Bronchial epithelial cell (primary cell): Measurements from ENCODE around the gene CDH12. TPM values are rescaled to one million over a fixed set of nuclear protein-coding genes. Genes with fewer than 3 reads are reported as not detected.
"Not testable (repeated sequence)": the region's sequence is repeated elsewhere in the genome, so short reads cannot be mapped to it uniquely, and the experiment has no call there.

ENCODE experiments used
- DNase-seq: peaks from one replicate; pipeline ENCODE4 v3.0.0-alpha.2; 2010; ENCODE audit warnings: low read depth
- FAIRE-seq: peaks from 2 replicates; lab custom pipeline; 2011; peaks lifted over from hg19 to GRCh38; lab: Jason Lieb, UNC
- H3K27me3 ChIP-seq: 2 replicates; pipeline ENCODE4 v1.5.1; 2011; ENCODE audit warnings: low read length; ENCODE audit not compliant: control insufficient read depth, insufficient read depth
- H3K36me3 ChIP-seq: 2 replicates; pipeline ENCODE4 v1.5.1; 2011; ENCODE audit warnings: low read length; ENCODE audit not compliant: control insufficient read depth, insufficient read depth
- H3K4me3 ChIP-seq: 2 replicates; pipeline ENCODE4 v1.5.1; 2011; ENCODE audit warnings: mild to moderate bottlenecking, low read depth, low read length, control low read depth
- total RNA-seq: library from RNA; depleted of rRNA; stranded (reverse); fragments of >200 nt; gene quantifications from 2 replicates; pipeline ENCODE4 v1.2.1, GENCODE V29; 2014
- TF ChIP-seq, protein P1 (sequence below): IDR thresholded peaks from 2 replicates; pipeline ENCODE4 v1.5.1; 2011; ENCODE audit warnings: mild to moderate bottlenecking, moderate library complexity, low read length, control low read depth, inconsistent platforms; ENCODE audit not compliant: insufficient read depth, severe bottlenecking

Gene CDH12
- total RNA-seq, 1 donor from 2014 or later, result not detected

DNA sequence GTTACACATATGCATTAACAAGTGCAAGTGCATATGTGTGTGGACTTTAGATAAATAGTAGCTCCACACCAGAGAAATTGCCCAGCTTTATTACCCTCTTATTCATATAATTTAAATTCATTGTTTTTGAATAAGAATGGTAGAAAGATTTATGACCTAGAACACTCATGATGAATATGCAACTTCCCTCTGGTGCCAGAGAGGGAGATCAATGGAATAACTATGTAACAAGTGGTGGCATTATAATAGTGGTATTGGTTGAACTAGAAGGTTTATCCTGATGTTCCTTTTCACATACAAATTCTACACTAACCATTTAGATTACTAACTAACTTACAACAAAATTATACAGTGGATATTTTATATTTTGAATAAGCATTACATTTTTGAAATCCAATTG is 607.4 kb downstream of the CDH12 start:
- no peaks in the 10 kb centered on the region for H3K27me3 ChIP-seq
- DNase-seq, result no peak
- TF ChIP-seq, protein P1, sequence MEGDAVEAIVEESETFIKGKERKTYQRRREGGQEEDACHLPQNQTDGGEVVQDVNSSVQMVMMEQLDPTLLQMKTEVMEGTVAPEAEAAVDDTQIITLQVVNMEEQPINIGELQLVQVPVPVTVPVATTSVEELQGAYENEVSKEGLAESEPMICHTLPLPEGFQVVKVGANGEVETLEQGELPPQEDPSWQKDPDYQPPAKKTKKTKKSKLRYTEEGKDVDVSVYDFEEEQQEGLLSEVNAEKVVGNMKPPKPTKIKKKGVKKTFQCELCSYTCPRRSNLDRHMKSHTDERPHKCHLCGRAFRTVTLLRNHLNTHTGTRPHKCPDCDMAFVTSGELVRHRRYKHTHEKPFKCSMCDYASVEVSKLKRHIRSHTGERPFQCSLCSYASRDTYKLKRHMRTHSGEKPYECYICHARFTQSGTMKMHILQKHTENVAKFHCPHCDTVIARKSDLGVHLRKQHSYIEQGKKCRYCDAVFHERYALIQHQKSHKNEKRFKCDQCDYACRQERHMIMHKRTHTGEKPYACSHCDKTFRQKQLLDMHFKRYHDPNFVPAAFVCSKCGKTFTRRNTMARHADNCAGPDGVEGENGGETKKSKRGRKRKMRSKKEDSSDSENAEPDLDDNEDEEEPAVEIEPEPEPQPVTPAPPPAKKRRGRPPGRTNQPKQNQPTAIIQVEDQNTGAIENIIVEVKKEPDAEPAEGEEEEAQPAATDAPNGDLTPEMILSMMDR, result no peak
- FAIRE-seq, result no peak
- no peaks in the 10 kb centered on the region for H3K36me3 ChIP-seq
- no peak overlapping the region for H3K4me3 ChIP-seq

DNA sequence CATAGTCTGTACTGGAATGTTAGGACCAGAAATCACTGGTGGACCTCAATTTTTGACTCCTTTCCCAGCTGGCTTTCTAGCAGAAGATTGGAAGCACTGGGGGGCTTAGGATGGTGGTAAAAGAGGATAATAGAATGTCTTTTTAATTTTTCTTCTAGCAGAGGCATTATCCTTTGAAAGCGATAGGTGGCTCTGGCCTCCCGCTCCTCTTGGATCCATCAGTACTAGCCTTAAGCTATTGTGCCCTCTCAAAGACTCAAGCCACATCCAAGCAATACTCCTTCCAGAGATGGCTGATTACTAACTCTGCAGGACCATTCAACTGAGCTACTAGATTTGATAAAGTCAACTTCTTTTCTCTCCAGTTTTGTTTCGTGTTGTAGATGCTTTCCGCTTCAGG is 610.6 kb downstream of the CDH12 start:
- Histone ChIP-seq H3K27me3 (no peaks in the 10 kb centered on the region), H3K4me3 (no peak overlapping the region), H3K36me3 (no peaks in the 10 kb centered on the region)
- DNase-seq (no peak), FAIRE-seq (peak; percentile 18)
- TF ChIP-seq, protein P1, result no peak

DNA sequence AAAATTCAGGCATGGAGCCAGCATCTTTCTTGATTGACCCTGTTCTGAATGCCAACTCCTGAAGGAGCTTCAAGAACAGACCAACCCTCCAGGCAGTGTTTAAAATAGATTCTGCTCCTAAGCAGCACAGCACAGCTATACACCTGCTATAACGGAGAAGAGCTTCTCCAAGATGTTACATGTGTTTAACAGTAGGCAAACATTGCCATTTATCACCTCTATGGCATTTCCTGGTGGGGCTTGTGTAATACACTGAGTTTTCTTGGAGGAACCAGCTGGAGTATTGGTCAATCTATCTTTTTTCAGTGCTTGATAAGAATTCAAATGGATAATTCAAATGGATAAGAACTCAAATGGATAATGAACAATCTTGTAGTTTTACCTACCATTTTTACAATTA is 615.1 kb downstream of the CDH12 start:
- Histone ChIP-seq H3K36me3 (no peaks in the 10 kb centered on the region), H3K27me3 (no peaks in the 10 kb centered on the region), H3K4me3 (no peak overlapping the region)
- DNase-seq, result no peak
- TF ChIP-seq, protein P1, result no peak
- no peak for FAIRE-seq

DNA sequence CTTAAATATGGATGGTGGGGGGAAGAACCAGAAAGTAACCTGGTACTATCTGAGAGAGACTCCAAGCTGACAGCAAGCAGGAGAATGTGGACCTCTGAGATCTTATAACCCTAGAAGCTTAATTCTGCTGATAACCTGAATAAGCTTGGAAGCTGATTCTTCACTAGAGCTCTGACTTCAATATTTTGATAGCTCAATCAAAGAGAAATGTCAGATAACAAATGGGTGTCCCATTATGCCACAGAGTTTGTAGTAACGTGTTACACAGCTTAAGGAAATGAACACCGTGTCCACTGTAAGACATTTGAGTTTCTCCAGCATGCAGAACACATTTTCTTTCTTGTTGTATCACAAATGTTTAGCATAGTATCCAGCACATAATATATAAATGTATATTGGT is 626.7 kb downstream of the CDH12 start:
- TF ChIP-seq, protein P1, result no peak
- DNase-seq (no peak), FAIRE-seq (no peak)
- Histone ChIP-seq H3K27me3 (no peaks in the 10 kb centered on the region), H3K4me3 (no peak overlapping the region), H3K36me3 (no peaks in the 10 kb centered on the region)

DNA sequence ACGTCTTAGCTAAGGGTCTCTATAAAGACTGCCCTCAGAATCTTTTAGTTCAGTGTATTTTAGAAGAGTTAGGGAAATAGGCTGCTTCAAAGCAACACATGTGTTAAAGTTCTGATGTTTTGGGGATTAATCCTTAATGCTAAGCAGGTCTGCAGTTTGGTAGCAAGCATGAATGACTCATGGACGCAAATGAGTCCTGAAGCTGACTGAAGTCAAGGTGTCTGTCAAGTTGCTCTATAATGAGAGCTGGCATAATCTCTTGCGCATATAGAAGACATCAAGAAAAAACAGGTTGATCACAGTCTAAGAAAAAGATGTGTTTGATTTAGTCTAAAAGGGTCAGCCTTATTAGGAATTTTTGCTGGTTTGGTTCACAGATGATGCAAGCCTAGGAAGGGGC is 630.1 kb downstream of the CDH12 start:
- FAIRE-seq, result no peak
- no peak for DNase-seq

DNA sequence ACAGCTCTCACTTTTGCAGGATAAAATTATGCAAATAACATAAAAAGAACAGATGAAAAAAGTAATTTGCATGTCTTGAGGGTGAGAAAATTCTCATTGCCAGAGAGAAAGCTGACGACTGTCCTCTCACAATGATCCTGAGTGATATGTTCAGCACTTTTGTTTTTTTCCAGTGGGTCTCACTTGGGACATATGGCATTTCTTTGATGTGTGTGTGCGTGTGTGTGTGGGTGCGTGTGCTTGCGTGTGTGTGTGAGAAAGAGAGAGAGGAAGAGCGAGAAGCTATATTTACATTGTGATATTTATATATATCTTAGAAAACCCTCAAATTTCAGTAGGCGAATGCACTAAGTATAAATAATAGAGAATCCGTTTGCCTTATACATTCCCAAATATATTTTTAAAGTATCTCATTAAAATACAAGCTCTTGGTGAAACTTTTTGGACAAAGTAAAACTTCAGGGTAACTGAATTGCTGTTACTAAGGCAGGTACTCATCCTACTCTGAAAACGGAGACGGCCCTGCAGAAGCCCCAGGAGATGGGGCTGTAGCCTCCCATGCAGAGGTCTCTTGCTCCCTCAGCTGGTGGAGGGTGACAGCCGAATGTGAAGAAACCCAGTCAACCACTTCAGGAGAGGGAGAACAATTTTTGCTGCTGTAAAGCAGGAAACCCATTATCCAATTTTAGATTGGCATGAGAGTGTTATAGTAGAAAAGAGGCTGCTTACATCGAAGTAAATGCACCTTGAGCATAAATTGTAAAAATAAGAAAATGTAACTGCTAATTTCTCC is 639.2 kb downstream of the CDH12 start:
- not testable (repeated sequence) for DNase-seq, H3K36me3 ChIP-seq, FAIRE-seq, H3K27me3 ChIP-seq, H3K4me3 ChIP-seq

More for the DNA sequence above, 630.1 kb downstream of the CDH12 start:
- Histone ChIP-seq H3K27me3 (no peaks in the 10 kb centered on the region), H3K36me3 (no peaks in the 10 kb centered on the region), H3K4me3 (no peak overlapping the region)
- TF ChIP-seq, protein P1, result no peak

DNA sequence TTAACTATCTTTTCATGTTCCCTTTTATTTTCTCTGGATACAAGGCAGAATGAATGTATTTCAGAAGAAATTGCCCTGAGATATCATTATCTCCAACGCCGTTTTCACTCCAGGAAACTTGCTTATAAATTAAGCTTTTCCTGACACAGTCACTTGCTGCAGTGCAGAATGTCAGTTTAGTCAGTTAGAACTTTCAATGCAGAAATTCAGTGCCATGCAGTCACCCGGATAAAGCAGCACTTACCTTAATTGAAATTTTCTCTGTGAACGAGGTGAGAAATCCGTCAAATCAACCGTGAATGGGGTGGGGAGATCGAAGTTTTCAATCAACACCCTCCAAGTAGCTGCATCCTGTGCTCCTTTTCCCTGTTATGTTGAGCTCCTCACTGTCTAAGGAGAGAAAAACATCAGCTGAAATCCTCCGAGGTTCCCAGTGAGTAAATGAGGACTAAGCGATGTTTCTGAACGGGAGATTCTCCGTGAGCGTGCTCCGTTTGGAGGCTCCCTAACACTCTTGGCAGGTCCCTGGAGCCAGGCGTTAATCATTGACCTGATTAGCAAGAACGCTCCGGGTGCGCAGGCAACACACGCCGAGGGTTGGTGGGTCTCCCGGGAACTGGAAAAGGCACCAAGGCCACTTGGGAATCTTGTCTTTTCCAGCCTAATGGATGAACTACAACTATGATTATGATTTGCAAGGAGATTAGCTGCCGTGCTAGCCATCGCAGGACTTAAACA is 640.7 kb downstream of the CDH12 start:
- H3K27me3 ChIP-seq, DNase-seq, H3K36me3 ChIP-seq, H3K4me3 ChIP-seq: not testable (repeated sequence)
- peak; percentile 83 for FAIRE-seq

DNA sequence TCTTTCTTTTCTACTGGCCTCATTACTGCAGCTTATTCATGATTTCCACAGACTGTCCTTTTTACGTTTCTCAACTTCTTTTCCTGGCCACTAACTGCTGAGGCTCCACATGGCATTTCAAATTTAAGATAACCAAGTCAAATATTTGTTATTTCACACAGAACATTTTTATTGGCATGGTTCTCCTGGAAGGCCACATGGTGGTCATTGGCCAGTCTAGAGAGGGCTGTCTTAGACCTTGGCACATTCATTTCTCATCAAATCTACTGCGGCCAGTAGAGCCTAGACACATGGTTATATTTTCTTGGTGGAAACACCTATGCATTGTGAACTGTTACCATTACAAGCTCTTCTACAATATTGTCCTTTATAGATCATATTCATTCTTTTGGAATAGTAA is 644.7 kb downstream of the CDH12 start:
- not testable (repeated sequence) for H3K36me3 ChIP-seq, H3K27me3 ChIP-seq, DNase-seq, H3K4me3 ChIP-seq, FAIRE-seq

DNA sequence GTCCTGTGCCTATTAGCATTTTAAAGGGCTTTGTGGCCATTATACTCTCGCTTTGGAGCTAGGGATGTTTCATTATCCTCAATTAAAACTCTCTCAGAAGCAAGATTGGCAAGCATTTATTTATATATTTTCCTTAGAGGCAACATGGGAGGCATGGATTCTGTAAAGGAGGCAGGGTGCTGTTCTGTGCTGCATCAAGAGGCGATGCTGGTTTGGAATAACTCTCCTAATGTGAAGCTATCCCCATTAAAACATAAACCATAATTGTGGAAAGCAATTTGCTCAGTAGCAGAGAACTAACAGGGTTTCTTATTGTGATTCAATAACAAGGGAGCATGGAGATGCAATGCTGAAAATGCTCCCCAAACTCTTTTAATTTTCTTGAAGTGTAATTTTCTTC is 664.5 kb downstream of the CDH12 start:
- not testable (repeated sequence) for FAIRE-seq, DNase-seq, H3K36me3 ChIP-seq, H3K27me3 ChIP-seq, H3K4me3 ChIP-seq
